K562 (cell line): Measurements from ENCODE around the gene ARHGDIB. TPM values are rescaled to one million over a fixed set of nuclear protein-coding genes. Genes with fewer than 3 reads are reported as not detected.
A peak's percentile ranks its signal among the peaks of the same experiment; 100 is the strongest.

Experiments
- ATAC-seq: fragments of 200-7000 bp; cut with Tn5 transposase; 3 replicates; pipeline ENCODE4 v1.9.1; 2020; ENCODE audit warnings: moderate library complexity
- BruUV-seq: library from RNA; stranded (reverse); fragments of 400-500 nt; replicated peaks from 2 replicates; lab custom pipeline; 2021; lab: Mats Ljungman, UMichigan
- CTCF ChIA-PET: fragments of 300-600 bp; formaldehyde crosslinking; extraction: SDS; loops from one replicate; lab custom pipeline; 2021; ENCODE audit warnings: low intra/inter-chr PET ratio; lab: Yijun Ruan, JAX
- POLR2A ChIA-PET: fragments of 300-600, 350-650 bp; sonication (Branson Sonifier 250); formaldehyde crosslinking; extraction: SDS; loops from one replicate; lab custom pipeline; 2021; ENCODE audit warnings: antibody characterized with exemption, inconsistent platforms; lab: Yijun Ruan, JAX
- DNase-seq, 4 experiments: peaks; one replicate each; pipeline versions ENCODE4 v3.0.0 to v3.0.0-alpha.2; 2011 to 2018; ENCODE audit warnings: low spot score in 3 of 4, mixed read lengths in 3 of 4; ENCODE audit errors: extremely low read depth in 1 of 4
- FAIRE-seq: peaks from 2 replicates; lab custom pipeline; 2011; peaks lifted over from hg19 to GRCh38; lab: Jason Lieb, UNC
- H2AFZ ChIP-seq: 2 replicates; pipeline ENCODE4 v1.6.0; 2011; ENCODE audit warnings: low read depth, low read length, control low read depth, inconsistent platforms
- H3K27ac ChIP-seq: fragments of 200-600 bp; 3 replicates; pipeline ENCODE4 v1.8.0; 2011; ENCODE audit warnings: low read depth, mild to moderate bottlenecking, control low read depth, inconsistent platforms, low read length, moderate library complexity, mixed read lengths; ENCODE audit errors: extremely low read depth
- H3K27me3 ChIP-seq, 2 experiments: fragments of 300-600 bp in 1 of 2; 2 replicates in 1 of 2; 3 replicates in 1 of 2; pipeline versions ENCODE4 v1.6.0 to v1.8.0; 2011; ENCODE audit warnings: inconsistent platforms in 2 of 2, low read length in 2 of 2, mild to moderate bottlenecking in 1 of 2, mixed read lengths in 1 of 2, moderate library complexity in 1 of 2; ENCODE audit not compliant: control insufficient read depth in 2 of 2, insufficient read depth in 2 of 2
- H3K36me3 ChIP-seq: fragments of 300-600 bp; 3 replicates; pipeline ENCODE4 v1.8.0; 2011; ENCODE audit warnings: mild to moderate bottlenecking, low read length, inconsistent platforms; ENCODE audit not compliant: control insufficient read depth, insufficient read depth
- H3K4me1 ChIP-seq, 2 experiments: fragments of 200-600 bp in 1 of 2; replicated peaks in 1 of 2; 2 replicates in 1 of 2; 3 replicates in 1 of 2; pipeline versions ENCODE4 v1.5.1 to v1.8.0; 2011; ENCODE audit warnings: inconsistent platforms in 2 of 2, low read length in 2 of 2, mild to moderate bottlenecking in 1 of 2, mixed read lengths in 1 of 2, moderate library complexity in 1 of 2; ENCODE audit not compliant: control insufficient read depth in 2 of 2, insufficient read depth in 2 of 2
- H3K4me2 ChIP-seq: 2 replicates; pipeline ENCODE4 v1.6.1; 2011; ENCODE audit warnings: low read length, control low read depth, inconsistent platforms, mixed read lengths; ENCODE audit not compliant: insufficient read depth
- H3K4me3 ChIP-seq: fragments of 200-600 bp; sonication (generic), shearing (Covaris generic); 2 replicates; pipeline ENCODE4 v1.5.1; 2016; ENCODE audit warnings: control low read depth, inconsistent platforms
- H3K79me2 ChIP-seq: fragments of 200-600 bp; 3 replicates; pipeline ENCODE4 v1.8.0; 2011; ENCODE audit warnings: low read length, inconsistent platforms; ENCODE audit not compliant: control insufficient read depth, insufficient read depth
- H3K9ac ChIP-seq, 2 experiments: 2 replicates each; pipeline versions ENCODE4 v1.6.0 to v1.6.1; 2011; ENCODE audit warnings: low read depth in 2 of 2, low read length in 2 of 2, control low read depth in 1 of 2, inconsistent platforms in 1 of 2, mild to moderate bottlenecking in 1 of 2, mixed read lengths in 1 of 2; ENCODE audit not compliant: insufficient read depth in 1 of 2
- H3K9me1 ChIP-seq: one replicate; pipeline ENCODE4 v1.6.0; 2011; ENCODE audit warnings: inconsistent platforms, mild to moderate bottlenecking, low read length, moderate library complexity; ENCODE audit not compliant: control insufficient read depth, insufficient read depth
- H3K9me3 ChIP-seq: replicated peaks from 2 replicates; pipeline ENCODE4 v1.5.1; 2011; ENCODE audit warnings: low read depth, low read length, inconsistent platforms; ENCODE audit not compliant: control insufficient read depth, insufficient read depth
- H4K20me1 ChIP-seq: replicated peaks from 2 replicates; pipeline ENCODE4 v1.6.1; 2011; ENCODE audit warnings: low read length, inconsistent platforms, mixed read lengths; ENCODE audit not compliant: control insufficient read depth, insufficient read depth
- BRD9 ChIP-seq: fragments of 450-650 bp; IDR thresholded peaks from 2 replicates; pipeline ENCODE4 v1.6.1; 2018; ENCODE audit warnings: low read depth; ENCODE audit not compliant: partially characterized antibody
- CBX2 ChIP-seq: fragments of 200-600 bp; sonication (generic); IDR thresholded peaks from one replicate; pipeline ENCODE4 v1.6.1; 2012; ENCODE audit warnings: mild to moderate bottlenecking, low read length, inconsistent platforms; ENCODE audit not compliant: insufficient read depth, poor library complexity, severe bottlenecking
- ESRRA ChIP-seq: fragments of 450-650 bp; IDR thresholded peaks from 2 replicates; pipeline ENCODE4 v1.6.1; 2014; ENCODE audit warnings: low read depth, mild to moderate bottlenecking, moderate library complexity, borderline replicate concordance
- GABPB2 ChIP-seq: fragments of 250-450 bp; sonication (Bioruptor Pico); conservative IDR thresholded peaks from 2 replicates; pipeline ENCODE4 v1.5.1; 2021; ENCODE audit warnings: mild to moderate bottlenecking
- HDAC2 ChIP-seq: fragments of 450-650 bp; IDR thresholded peaks from 2 replicates; pipeline ENCODE4 v1.6.1; 2016; ENCODE audit warnings: mild to moderate bottlenecking
- KLF10 ChIP-seq: fragments of 250-450 bp; sonication (Bioruptor Pico); IDR thresholded peaks from 2 replicates; pipeline ENCODE4 v1.6.1; 2021; ENCODE audit warnings: matching md5 sums
- MAFG ChIP-seq: fragments of 450-650 bp; conservative IDR thresholded peaks from 2 replicates; pipeline ENCODE4 v1.6.1; 2016; ENCODE audit warnings: missing genetic modification characterization, missing compliant biosample characterization
- NFE2 ChIP-seq: IDR thresholded peaks from 2 replicates; pipeline ENCODE4 v1.6.1; 2014; ENCODE audit warnings: antibody characterized with exemption, low read depth
- NFIC ChIP-seq: fragments of 450-650 bp; IDR thresholded peaks from 2 replicates; pipeline ENCODE4 v1.6.1; 2017; ENCODE audit warnings: mild to moderate bottlenecking, inconsistent platforms
- POLR2AphosphoS2 ChIP-seq: IDR thresholded peaks from 2 replicates; pipeline ENCODE4 v1.6.1; 2012; ENCODE audit warnings: low read length, improper control_type of control experiment
- TFAM ChIP-seq: fragments of 250-450 bp; sonication (Bioruptor Pico); conservative IDR thresholded peaks from 2 replicates; pipeline ENCODE4 v1.5.0; 2021; ENCODE audit warnings: mild to moderate bottlenecking, moderate library complexity
- U2AF2 ChIP-seq: fragments of 200-400 bp; formaldehyde crosslinking; optimal IDR thresholded peaks from 2 replicates; pipeline ENCODE3; 2017; ENCODE audit warnings: low read depth, mild to moderate bottlenecking, low read length
- YBX1 ChIP-seq: fragments of 450-650 bp; IDR thresholded peaks from 2 replicates; pipeline ENCODE4 v1.7.1; 2016; ENCODE audit warnings: mild to moderate bottlenecking
- ZBTB1 ChIP-seq: sonication (generic); formaldehyde crosslinking; IDR thresholded peaks from 2 replicates; pipeline ENCODE4 v1.8.1; 2023; ENCODE audit warnings: missing genetic modification reagents, low read depth, mild to moderate bottlenecking, borderline replicate concordance
- ZNF785 ChIP-seq: fragments of 250-450 bp; sonication (Bioruptor Pico); IDR thresholded peaks from 2 replicates; pipeline ENCODE4 v1.4.0; 2020; ENCODE audit warnings: mild to moderate bottlenecking
- WGBS: fragments of 100-300 bp; shearing (Covaris generic); methylation state at CpG from one replicate; pipeline ENCODE4 v1.1.6; 2016; ENCODE audit warnings: low coverage, mixed read lengths; ENCODE audit not compliant: insufficient coverage; ENCODE audit errors: missing lambda C conversion rate; 5-methylcytosine and 5-hydroxymethylcytosine counted together
- in situ Hi-C: fragments of 300-500 bp; cut with MboI; formaldehyde crosslinking; loops from 4 replicates; pipeline ENCODE4 v1.15.0; 2018; ENCODE audit warnings: inconsistent platforms, mixed read lengths
- intact Hi-C: fragments of 100-400 bp; cut with micrococcal nuclease; formaldehyde crosslinking; loops from 2 replicates; pipeline ENCODE4 v1.14.2; 2022
- polyA plus RNA-seq, 8 experiments: library from polyadenylated mRNA; depleted of rRNA in 4 of 8; stranded (reverse) in 5 of 8; unstranded in 3 of 8; fragments of >200 nt; fragmentation: Nextera tagmentation in 2 of 8; fragmentation: Illumina TruSeq in 1 of 8; extraction: Ambion mirVana in 2 of 8; extraction: Trizol in 1 of 8; gene quantifications; 2 replicates each; pipeline versions ENCODE4 v1.2.1 to v1.2.3, GENCODE V29; 2011 to 2014; ENCODE audit warnings: inconsistent platforms in 1 of 8, missing spikeins in 1 of 8
- total RNA-seq, 7 experiments: library from RNA; depleted of rRNA in 6 of 7; stranded (reverse); fragments of >200 nt in 6 of 7; fragmentation: Illumina TruSeq in 2 of 7; extraction: Trizol in 2 of 7; gene quantifications; 2 replicates each; pipeline versions ENCODE4 v1.2.1 to v1.2.3, GENCODE V29; 2011 to 2021; ENCODE audit warnings: low replicate concordance in 1 of 7
- TF ChIP-seq, protein P1 (sequence below): fragments of 450-650 bp; IDR thresholded peaks from 2 replicates; pipeline ENCODE4 v1.6.1; 2016; ENCODE audit warnings: missing biosample characterization, missing genetic modification characterization

Gene ARHGDIB
- total and polyA plus RNA-seq, 9 of the 15 experiments (the other 6 are each of a cell fraction or from before 2014, with no cell fraction given) = 9.5 to 204 (median 116) TPM

DNA sequence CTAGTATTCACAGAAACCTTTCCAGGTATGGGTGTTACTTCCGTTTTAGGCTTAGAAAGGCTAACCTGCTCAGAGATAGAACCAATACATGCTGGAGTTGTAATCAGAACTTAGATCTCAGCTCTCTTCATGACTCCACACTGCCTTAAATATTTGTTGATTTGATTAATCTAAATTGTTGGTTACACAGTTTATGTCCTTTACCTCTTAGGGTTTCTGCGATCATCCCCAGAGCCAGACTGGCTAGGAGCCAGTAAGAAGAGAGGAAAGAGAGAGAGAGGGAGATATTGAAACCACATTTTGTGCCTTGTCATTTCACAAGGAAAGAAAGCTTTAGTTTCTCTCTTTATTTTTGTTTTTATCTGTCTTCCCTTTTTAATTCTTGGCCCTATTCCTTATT, 58.9 kb downstream of the ARHGDIB start:
- DNase-seq = no peak
- no peak overlapping the region for H3K4me3 ChIP-seq
- in situ Hi-C loops = no loop called here
- no peak for FAIRE-seq
- no peak overlapping the region for H3K27ac ChIP-seq
- H3K9me1 ChIP-seq = no peaks in the 10 kb centered on the region
- POLR2A ChIA-PET = interaction anchor here (0.9 kb wide), 1 partner anchor 118 kb away, joined by 3 read pairs; no protein-coding TSS in a partner anchor
- intact Hi-C loops = no loop called here
- no peak overlapping the region for H2AFZ ChIP-seq
- H3K4me2 ChIP-seq = no peak overlapping the region
- H3K36me3 ChIP-seq = no peaks in the 10 kb centered on the region
- CTCF ChIA-PET = no interaction called here
- no peaks in the 10 kb centered on the region; a peak in 1 of 5 replicates for H3K4me1 ChIP-seq
- H3K9me3 ChIP-seq = no peaks in the 10 kb centered on the region
- no peak for ATAC-seq
- BruUV-seq = no TSS peak
- WGBS = 14% methylated on average over 2 of the region's 2 CpGs
- no peaks in the 10 kb centered on the region for H4K20me1 ChIP-seq
- no peak overlapping the region for H3K9ac ChIP-seq
- no peaks in the 10 kb centered on the region for H3K79me2 ChIP-seq
- 0 out of 2 replicates have a peak, but pooled peaks have one; percentile 24 for TF ChIP-seq NFE2
- TF ChIP-seq NFIC = 0 out of 2 replicates have a peak, but pooled peaks have one; percentile 12
- no peak for TF ChIP-seq GABPB2
- TF ChIP-seq MAFG (tag) = 0 out of 2 replicates have a peak, but pooled peaks have one; percentile 33
- H3K27me3 ChIP-seq = no peaks in the 10 kb centered on the region

DNA sequence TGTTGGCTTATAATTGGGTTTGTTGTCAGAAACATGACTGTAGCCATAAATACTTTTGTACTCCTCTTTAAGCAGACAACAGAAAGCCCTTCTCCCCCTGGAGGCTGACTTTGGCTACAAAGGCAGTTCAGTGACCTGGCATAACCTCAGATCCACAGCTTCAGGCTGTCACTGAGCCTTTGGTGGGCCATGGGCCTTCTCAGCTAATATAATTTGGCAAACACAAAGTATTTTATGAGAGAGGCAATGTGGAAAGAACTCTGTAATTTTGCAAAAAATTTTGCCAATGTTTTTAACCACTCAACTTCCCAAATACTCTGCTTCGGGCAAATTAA, 60.2 kb downstream of the ARHGDIB start:
- H3K79me2 ChIP-seq = no peaks in the 10 kb centered on the region
- no peak overlapping the region for H3K9ac ChIP-seq
- H3K4me3 ChIP-seq = no peak overlapping the region
- intact Hi-C loops (no loop called here), in situ Hi-C loops (no loop called here)
- WGBS = 50% methylated on average over 1 of the region's 1 CpG
- no peak overlapping the region for H2AFZ ChIP-seq
- TF ChIP-seq U2AF2 (no peak), POLR2AphosphoS2 (no peak), KLF10 (CRISPR knock-in tag) (no peak), HDAC2 (no peak), ZBTB1 (CRISPR knock-in tag) (no peak), ZNF785 (no peak), BRD9 (no peak), TFAM (CRISPR knock-in tag) (no peak), YBX1 (no peak), CBX2 (no peak), ESRRA (no peak)
- TF ChIP-seq, protein P1, sequence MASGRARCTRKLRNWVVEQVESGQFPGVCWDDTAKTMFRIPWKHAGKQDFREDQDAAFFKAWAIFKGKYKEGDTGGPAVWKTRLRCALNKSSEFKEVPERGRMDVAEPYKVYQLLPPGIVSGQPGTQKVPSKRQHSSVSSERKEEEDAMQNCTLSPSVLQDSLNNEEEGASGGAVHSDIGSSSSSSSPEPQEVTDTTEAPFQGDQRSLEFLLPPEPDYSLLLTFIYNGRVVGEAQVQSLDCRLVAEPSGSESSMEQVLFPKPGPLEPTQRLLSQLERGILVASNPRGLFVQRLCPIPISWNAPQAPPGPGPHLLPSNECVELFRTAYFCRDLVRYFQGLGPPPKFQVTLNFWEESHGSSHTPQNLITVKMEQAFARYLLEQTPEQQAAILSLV = no peak
- ATAC-seq (no peak), FAIRE-seq (no peak), DNase-seq (no peak)
- H3K9me1 ChIP-seq = no peaks in the 10 kb centered on the region
- CTCF ChIA-PET = no interaction called here
- no peaks in the 10 kb centered on the region for H3K36me3 ChIP-seq
- H3K27me3 ChIP-seq = no peaks in the 10 kb centered on the region
- H4K20me1 ChIP-seq = no peaks in the 10 kb centered on the region
- H3K27ac ChIP-seq = no peak overlapping the region
- no TSS peak for BruUV-seq
- POLR2A ChIA-PET = interaction anchor here (0.7 to 1.1 kb wide), 2 partner anchors 47 to 85 kb away, joined by 3 read pairs; no protein-coding TSS in a partner anchor
- H3K4me1 ChIP-seq = no peaks in the 10 kb centered on the region; a peak in 2 of 5 replicates
- H3K9me3 ChIP-seq = no peaks in the 10 kb centered on the region
- no peak overlapping the region for H3K4me2 ChIP-seq
